Natural killer cell (primary cell): ENCODE data around the gene SSTR3. TPM values are rescaled to one million over a fixed set of nuclear protein-coding genes. Genes with fewer than 3 reads are reported as not detected.

ENCODE experiments used
- ATAC-seq, 3 donors: fragments of 150-1000 bp in 2 of 3; fragments of 200-7000 bp in 1 of 3; cut with Tn5 transposase; 1 replicate in 1 of 3; 2 replicates in 2 of 3; pipeline ENCODE4 v1.10.0; 2021; ENCODE audit warnings: mild to moderate bottlenecking in 2 of 3, moderate library complexity in 2 of 3
- DNase-seq, 2 donors: peaks; one replicate each; pipeline versions ENCODE4 v3.0.0 to v3.0.0-alpha.2; 2013 to 2021; ENCODE audit warnings: mixed read lengths in 1 of 2
- H3K27ac ChIP-seq: one replicate; pipeline ENCODE4 v1.5.1; 2013; ENCODE audit warnings: mild to moderate bottlenecking, low read length
- H3K27me3 ChIP-seq: one replicate; pipeline ENCODE4 v1.6.1; 2013; ENCODE audit warnings: low read length; ENCODE audit not compliant: control insufficient read depth, insufficient read depth
- H3K36me3 ChIP-seq: one replicate; pipeline ENCODE4 v1.6.1; 2013; ENCODE audit warnings: low read length; ENCODE audit not compliant: control insufficient read depth, insufficient read depth
- H3K4me1 ChIP-seq: one replicate; pipeline ENCODE4 v1.6.1; 2013; ENCODE audit warnings: low read length; ENCODE audit not compliant: control insufficient read depth, insufficient read depth
- H3K4me3 ChIP-seq: one replicate; pipeline ENCODE4 v1.5.1; 2013; ENCODE audit warnings: low read length
- H3K9me3 ChIP-seq: one replicate; pipeline ENCODE4 v1.6.1; 2013; ENCODE audit warnings: low read length; ENCODE audit not compliant: control insufficient read depth, insufficient read depth
- H3K27ac Mint-ChIP-seq, 2 donors: one replicate each; pipeline ENCODE4 v1.8.0; 2022; ENCODE audit warnings: mild to moderate bottlenecking in 2 of 2, mixed read lengths in 2 of 2, moderate library complexity in 1 of 2
- H3K27me3 Mint-ChIP-seq, 2 donors: one replicate each; pipeline ENCODE4 v1.8.0; 2022; ENCODE audit warnings: low read depth in 2 of 2, mixed read lengths in 2 of 2
- H3K36me3 Mint-ChIP-seq: one replicate; pipeline ENCODE4 v1.8.0; 2022; ENCODE audit warnings: mixed read lengths
- H3K4me1 Mint-ChIP-seq, 2 donors: one replicate each; pipeline ENCODE4 v1.8.0; 2022; ENCODE audit warnings: mixed read lengths in 2 of 2
- H3K4me3 Mint-ChIP-seq: one replicate; pipeline ENCODE4 v1.8.0; 2022; ENCODE audit warnings: mild to moderate bottlenecking, moderate library complexity, mixed read lengths
- H3K9me3 Mint-ChIP-seq, 2 donors: one replicate each; pipeline ENCODE4 v1.8.0; 2022; ENCODE audit warnings: mixed read lengths in 2 of 2
- WGBS: methylation state at CpG from one replicate; pipeline ENCODE4 v1.1.7; 2013; ENCODE audit warnings: missing lambda C conversion rate; ENCODE audit not compliant: insufficient coverage; 5-methylcytosine and 5-hydroxymethylcytosine counted together
- intact Hi-C: fragments of 100-400 bp; cut with micrococcal nuclease; formaldehyde crosslinking; loops from one replicate; pipeline ENCODE4 v1.14.2; 2022
- total RNA-seq, 4 donors: library from RNA; stranded (reverse); fragments of 120-200 nt in 1 of 4; gene quantifications; one replicate each; pipeline versions ENCODE4 v1.2.3 to v1.2.4, GENCODE V29; 2013 to 2022
- TF ChIP-seq, protein P1 (sequence below): fragments of 200-600 bp; IDR thresholded peaks from one replicate; pipeline ENCODE4 v1.8.0; 2022; ENCODE audit warnings: antibody characterized with exemption

SSTR3 gene
- total RNA-seq, 3 donors from 2014 or later (not counting 1 experiment from before 2014, with no cell fraction given), result 0.20 to 0.64 (median 0.23) TPM

GRCh38 chr22:37181681-37182080 lies 30.6 kb downstream of the SSTR3 start:
- peaks cover 66% of the 10 kb centered on the region for H3K4me1 ChIP-seq

GRCh38 chr22:37180531-37181231 lies 31.6 kb downstream of the SSTR3 start:
- Histone ChIP-seq H3K27ac (no peak overlapping the region), H3K9me3 (no peaks in the 10 kb centered on the region), H3K4me1 (peaks cover 66% of the 10 kb centered on the region), H3K36me3 (no peaks in the 10 kb centered on the region), H3K27me3 (no peaks in the 10 kb centered on the region), H3K4me3 (no peak overlapping the region)
- Mint-ChIP-seq H3K4me1 (peaks cover 40 to 53% of the 10 kb centered on the region in 2 donors), H3K27ac (no peak overlapping the region), H3K4me3 (no peak overlapping the region), H3K27me3 (peaks cover 0 to 4% of the 10 kb centered on the region in 2 donors), H3K36me3 (no peaks in the 10 kb centered on the region), H3K9me3 (no peaks in the 10 kb centered on the region)
- intact Hi-C loops, result no loop called here
- 90% methylated on average over 13 of the region's 15 CpGs for WGBS
- no peak for ATAC-seq
- TF ChIP-seq, protein P1, sequence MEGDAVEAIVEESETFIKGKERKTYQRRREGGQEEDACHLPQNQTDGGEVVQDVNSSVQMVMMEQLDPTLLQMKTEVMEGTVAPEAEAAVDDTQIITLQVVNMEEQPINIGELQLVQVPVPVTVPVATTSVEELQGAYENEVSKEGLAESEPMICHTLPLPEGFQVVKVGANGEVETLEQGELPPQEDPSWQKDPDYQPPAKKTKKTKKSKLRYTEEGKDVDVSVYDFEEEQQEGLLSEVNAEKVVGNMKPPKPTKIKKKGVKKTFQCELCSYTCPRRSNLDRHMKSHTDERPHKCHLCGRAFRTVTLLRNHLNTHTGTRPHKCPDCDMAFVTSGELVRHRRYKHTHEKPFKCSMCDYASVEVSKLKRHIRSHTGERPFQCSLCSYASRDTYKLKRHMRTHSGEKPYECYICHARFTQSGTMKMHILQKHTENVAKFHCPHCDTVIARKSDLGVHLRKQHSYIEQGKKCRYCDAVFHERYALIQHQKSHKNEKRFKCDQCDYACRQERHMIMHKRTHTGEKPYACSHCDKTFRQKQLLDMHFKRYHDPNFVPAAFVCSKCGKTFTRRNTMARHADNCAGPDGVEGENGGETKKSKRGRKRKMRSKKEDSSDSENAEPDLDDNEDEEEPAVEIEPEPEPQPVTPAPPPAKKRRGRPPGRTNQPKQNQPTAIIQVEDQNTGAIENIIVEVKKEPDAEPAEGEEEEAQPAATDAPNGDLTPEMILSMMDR, result no peak
- DNase-seq, result no peak

More at GRCh38 chr22:37181681-37182080, 30.6 kb downstream of the SSTR3 start:
- no peak for DNase-seq
- Mint-ChIP-seq H3K27ac (no peak overlapping the region), H3K36me3 (no peaks in the 10 kb centered on the region), H3K4me3 (no peak overlapping the region), H3K4me1 (peaks cover 44 to 53% of the 10 kb centered on the region in 2 donors), H3K27me3 (no peaks in the 10 kb centered on the region), H3K9me3 (no peaks in the 10 kb centered on the region)
- WGBS, result 91% methylated on average over 4 of the region's 4 CpGs
- Histone ChIP-seq H3K27ac (no peak overlapping the region), H3K4me3 (no peak overlapping the region), H3K27me3 (no peaks in the 10 kb centered on the region), H3K9me3 (no peaks in the 10 kb centered on the region), H3K36me3 (no peaks in the 10 kb centered on the region)
- no peak for ATAC-seq
- TF ChIP-seq, protein P1, result no peak
- intact Hi-C loops, result no loop called here

DNA sequence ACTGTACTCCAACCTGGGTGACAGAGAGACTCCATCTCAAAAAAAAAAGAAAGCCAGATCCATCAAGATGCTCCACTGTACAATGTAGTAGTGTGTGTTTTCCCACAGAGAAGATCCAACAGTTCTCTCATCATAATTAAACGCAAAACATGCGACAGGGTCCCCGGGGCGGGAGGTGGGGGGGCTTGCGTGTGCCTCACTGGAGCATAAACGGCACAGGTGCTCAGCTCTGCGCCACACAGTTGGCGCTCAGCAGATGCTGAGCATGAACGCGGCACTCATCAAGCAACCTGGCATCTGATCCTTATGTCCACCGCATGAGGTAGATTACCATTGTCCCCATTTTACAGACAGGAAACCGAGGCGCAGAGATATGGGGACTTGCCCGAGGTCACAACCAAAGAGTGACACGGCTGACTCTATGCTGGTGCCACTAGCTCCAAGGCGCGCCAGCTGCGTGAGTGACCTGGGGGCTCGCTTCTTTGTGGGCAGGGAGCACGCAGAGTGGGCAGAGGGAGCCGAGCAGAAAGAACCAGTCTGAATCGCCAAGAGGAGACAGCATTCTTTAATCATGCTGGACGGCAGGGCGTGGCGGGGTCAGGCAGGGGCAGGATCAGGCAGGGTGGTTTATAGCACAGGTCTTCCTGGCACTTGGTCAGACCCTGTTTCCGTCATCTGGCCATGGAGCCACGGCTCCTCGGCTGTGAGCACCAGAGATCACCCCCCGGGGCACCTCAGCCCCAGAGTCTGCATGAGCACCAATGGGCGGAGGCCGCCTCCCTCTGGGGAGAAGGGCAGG lies 32.5 kb downstream of the SSTR3 start:
- 92% methylated on average over 31 of the region's 31 CpGs for WGBS
- Histone ChIP-seq H3K36me3 (no peaks in the 10 kb centered on the region), H3K4me3 (no peak overlapping the region), H3K27me3 (no peaks in the 10 kb centered on the region), H3K27ac (no peak overlapping the region), H3K4me1 (peaks cover 61% of the 10 kb centered on the region), H3K9me3 (no peaks in the 10 kb centered on the region)
- H3K9me3 Mint-ChIP-seq, result no peaks in the 10 kb centered on the region
- ATAC-seq (no peak), DNase-seq (no peak)
- H3K36me3 Mint-ChIP-seq, result no peaks in the 10 kb centered on the region
- intact Hi-C loops, result no loop called here
- H3K27me3 Mint-ChIP-seq, result peaks cover 0 to 4% of the 10 kb centered on the region in 2 donors
- peaks cover 31 to 47% of the 10 kb centered on the region in 2 donors for H3K4me1 Mint-ChIP-seq
- H3K27ac Mint-ChIP-seq, result no peak overlapping the region
- no peak overlapping the region for H3K4me3 Mint-ChIP-seq
- TF ChIP-seq, protein P1, result no peak
